ENCODE measurements around the gene TRPM4. TPM values are rescaled to one million over a fixed set of nuclear protein-coding genes. Genes with fewer than 3 reads are reported as not detected.

The TRPM4 gene
- total and polyA plus RNA-seq, 2 of the 8 experiments (the other 6 are each of a cell fraction or from before 2014, with no cell fraction given) = 11.3 to 13.3 TPM

- Histone ChIP-seq H3K9me3 (ENCODE audit: insufficient read depth in 2 of 2, low read depth in 1 of 2, low read length in 1 of 2) (peaks cover 5 to 6% of the 10 kb centered on the region in 2 experiments; a peak in 1 of 4 replicates), H2BK120ac (replicated peaks; ENCODE audit: low read depth, low read length) (no peak overlapping the region), H3K4me3 (ENCODE audit: extremely low read depth in 1 of 4, insufficient read depth in 2 of 4, low read depth in 3 of 4, low read length in 4 of 4) (no peak overlapping the region), H3K4me1 (replicated peaks in 1 of 4; ENCODE audit: control insufficient read depth in 3 of 4, insufficient read depth in 4 of 4, low read length in 3 of 4) (no peaks in the 10 kb centered on the region), H3K4me2 (ENCODE audit: insufficient read depth in 1 of 2, low read depth in 2 of 2, low read length in 2 of 2) (no peak overlapping the region), H2BK20ac (ENCODE audit: low read length) (no peak overlapping the region), H3K23me2 (ENCODE audit: low read depth, low read length) (no peaks in the 10 kb centered on the region), H3K27me3 (replicated peaks in 1 of 4; ENCODE audit: control insufficient read depth in 3 of 4, extremely low read depth in 1 of 4, insufficient read depth in 3 of 4, low read length in 3 of 4) (no peaks in the 10 kb centered on the region), H3K36me3 (ENCODE audit: control insufficient read depth in 2 of 4, insufficient read depth in 4 of 4, low read length in 3 of 4) (no peaks in the 10 kb centered on the region), H3K56ac (replicated peaks; ENCODE audit: insufficient read length, low read depth, low read length) (no peak overlapping the region), H3K79me1 (ENCODE audit: low read depth, low read length) (no peaks in the 10 kb centered on the region), H2AFZ (ENCODE audit: low read length) (no peak overlapping the region), H3K27ac (ENCODE audit: low read depth, low read length) (no peak overlapping the region), H2BK12ac (ENCODE audit: low read depth, low read length) (no peak overlapping the region), H3K4ac (replicated peaks; ENCODE audit: insufficient read length, low read depth, low read length) (no peak overlapping the region), H3K18ac (ENCODE audit: extremely low read depth, low read length) (no peak overlapping the region), H3K79me2 (ENCODE audit: control insufficient read depth in 1 of 2, insufficient read depth in 2 of 2, low read length in 2 of 2) (no peaks in the 10 kb centered on the region), H2AK5ac (ENCODE audit: low read depth, low read length) (no peak overlapping the region), H2BK5ac (ENCODE audit: low read depth, low read length) (no peak overlapping the region), H3K14ac (ENCODE audit: insufficient read length) (no peak overlapping the region), H3K23ac (ENCODE audit: insufficient read length) (no peak overlapping the region), H3K9ac (replicated peaks in 1 of 4; ENCODE audit: extremely low read depth in 1 of 4, low read depth in 3 of 4, low read length in 3 of 4) (no peak overlapping the region), H4K8ac (ENCODE audit: extremely low read depth, insufficient read depth, low read length) (no peak overlapping the region), H4K91ac (replicated peaks; ENCODE audit: insufficient read length, low read length) (no peak overlapping the region), H4K20me1 (replicated peaks in 1 of 2; ENCODE audit: control insufficient read depth in 1 of 2, insufficient read depth in 2 of 2, low read length in 2 of 2) (no peaks in the 10 kb centered on the region), H4K5ac (ENCODE audit: insufficient read length, low read depth, low read length) (no peak overlapping the region), H2BK15ac (ENCODE audit: low read length) (no peak overlapping the region)
- DNase-seq (ENCODE audit: low read depth in 1 of 2, low spot score in 2 of 2) (no peak), FAIRE-seq (no peak)
- ChIA-PET POLR2A (ENCODE audit: partially characterized antibody) (interaction anchor here (1.4 kb wide), 1 partner anchor 37 kb away, joined by 4 read pairs; no protein-coding TSS in a partner anchor), CTCF (ENCODE audit: partially characterized antibody) (interaction anchor here (1.1 to 3.1 kb wide), 5 partner anchors 10 to 57 kb away, joined by 4 to 21 read pairs (median 7); no protein-coding TSS in a partner anchor)
- WGBS, 2 experiments (ENCODE audit: extremely low coverage in 1 of 2, insufficient coverage in 1 of 2, insufficient read length in 1 of 2, insufficient replicate concordance in 2 of 2, low coverage in 1 of 2, low lambda C conversion rate in 2 of 2, missing lambda C conversion rate in 1 of 2) = 78% methylated on average over 9 of the region's 10 CpGs; no CpG with 5 or more reads in 1 of the 2 experiments
- no peak for TF ChIP-seq EP300 (IDR thresholded peaks at IDR 0.05; ENCODE audit: borderline replicate concordance in 1 of 2, low read depth in 2 of 2, low read length in 2 of 2)
Measured at GRCh38 chr19:49255674-49256073, 98.1 kb downstream of the TRPM4 start.
